NCI-H2227 (cell line): ENCODE measurements around the gene PACSIN2.
"Not testable (repeated sequence)": the region's sequence is repeated elsewhere in the genome, so short reads cannot be mapped to it uniquely, and the experiment has no call there.

Source experiments
- DNase-seq: peaks from one replicate; lab custom pipeline; 2025; ENCODE audit not compliant: unreplicated experiment; lab: John Stamatoyannopoulos, UW

Gene PACSIN2

DNA sequence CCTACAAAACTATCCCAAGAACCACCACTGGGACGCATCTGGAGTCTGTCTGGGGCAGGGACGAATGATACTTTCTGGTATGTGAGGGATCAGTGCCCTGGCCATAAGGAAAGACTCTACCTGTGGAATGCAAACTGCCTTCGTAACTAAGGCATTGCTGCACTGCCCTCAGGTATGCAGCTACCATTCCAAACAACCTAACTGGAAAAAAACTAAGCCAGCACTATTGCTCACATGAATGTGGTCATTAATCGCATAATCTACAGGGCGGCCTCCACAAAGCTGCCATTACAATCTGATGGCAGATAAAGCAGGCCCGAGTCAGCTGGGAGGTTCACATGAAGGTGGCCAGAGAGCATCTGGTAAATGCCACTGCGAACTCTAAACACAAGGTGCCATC lies 3.9 kb downstream of the PACSIN2 start:
- DNase-seq = no peak

DNA sequence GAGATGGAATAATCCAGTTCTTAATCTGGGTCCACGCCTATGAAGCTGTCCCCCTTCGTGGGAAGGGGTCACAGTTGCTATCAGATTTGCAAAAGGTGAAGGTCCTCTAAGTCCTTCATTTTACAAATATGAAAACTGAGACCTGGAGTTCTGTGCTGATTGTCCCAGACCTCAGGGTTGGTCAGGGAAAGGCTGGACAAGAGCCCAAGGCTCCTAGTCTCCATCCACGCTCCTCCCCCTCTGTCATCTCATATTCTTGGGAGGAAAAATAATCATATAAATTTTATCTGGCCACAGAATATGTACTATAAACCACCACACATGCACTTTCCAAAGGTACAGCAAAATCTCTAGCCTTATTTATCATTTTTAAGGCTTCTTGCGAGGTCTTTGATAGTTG lies 5.5 kb downstream of the PACSIN2 start:
- no peak for DNase-seq

DNA sequence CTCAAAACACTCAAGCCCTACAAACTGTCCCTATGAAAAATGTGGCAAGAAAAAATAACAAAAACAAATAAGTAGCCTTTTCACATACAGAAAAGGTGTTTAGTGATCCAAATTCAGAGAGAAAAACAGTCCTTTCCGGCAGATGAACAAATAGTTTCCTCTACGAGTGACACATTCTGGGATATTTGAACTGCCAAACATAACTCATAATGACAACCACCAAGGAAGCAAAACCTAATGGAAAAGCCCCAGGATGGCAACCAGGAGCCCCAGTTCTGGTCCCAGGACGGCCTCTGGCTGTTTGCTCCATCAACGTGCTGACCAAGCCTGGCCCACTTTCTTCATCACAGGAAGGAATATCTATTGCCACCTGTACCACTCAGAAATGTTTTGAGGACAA lies 6.0 kb downstream of the PACSIN2 start:
- DNase-seq = no peak

DNA sequence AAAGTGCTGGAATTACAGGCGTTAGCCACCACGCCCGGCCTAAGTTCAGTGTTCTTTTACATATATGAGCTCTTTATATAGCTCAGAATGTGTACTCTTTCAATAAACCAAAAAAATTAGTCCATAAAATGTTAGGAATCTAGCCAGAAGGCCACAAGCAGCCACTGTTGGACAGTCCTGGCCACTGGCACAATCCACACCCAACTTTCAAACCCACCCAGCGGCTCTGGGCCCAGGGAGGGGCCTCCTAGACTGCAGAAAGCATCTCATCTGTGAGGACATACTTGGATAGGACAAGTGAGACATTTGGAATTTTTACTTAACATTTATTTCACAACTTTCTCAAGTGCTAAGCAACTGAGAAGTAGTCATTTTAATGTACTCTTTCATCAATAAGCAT lies 6.4 kb downstream of the PACSIN2 start:
- no peak for DNase-seq

DNA sequence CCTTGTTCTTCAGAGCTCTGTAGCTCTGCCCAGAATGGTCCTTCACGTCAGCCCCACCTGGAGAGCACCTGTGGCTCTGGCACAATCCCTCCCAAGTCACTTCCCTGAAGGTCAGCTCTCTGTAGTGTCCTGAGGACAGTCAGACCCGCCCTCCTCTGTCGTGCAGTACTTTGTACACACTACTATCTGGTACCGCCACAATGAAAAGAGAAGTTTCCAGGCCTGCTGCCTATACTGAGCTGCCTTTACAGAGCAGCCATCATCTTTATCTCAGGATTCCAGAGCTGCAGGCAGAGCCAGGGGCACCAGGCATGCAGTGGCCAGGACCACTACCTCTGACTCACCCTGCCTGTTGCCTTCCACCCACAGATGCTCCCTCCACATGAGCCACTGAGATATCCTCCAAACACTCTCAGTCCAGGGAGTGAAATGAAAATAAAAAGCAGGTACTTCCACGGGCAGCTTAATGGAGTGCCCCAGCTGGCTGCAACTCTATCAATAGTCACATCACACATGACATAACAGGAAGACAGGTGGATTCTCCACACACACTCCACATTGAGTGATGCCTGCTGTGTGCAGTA lies 7.3 kb downstream of the PACSIN2 start:
- DNase-seq = no peak

DNA sequence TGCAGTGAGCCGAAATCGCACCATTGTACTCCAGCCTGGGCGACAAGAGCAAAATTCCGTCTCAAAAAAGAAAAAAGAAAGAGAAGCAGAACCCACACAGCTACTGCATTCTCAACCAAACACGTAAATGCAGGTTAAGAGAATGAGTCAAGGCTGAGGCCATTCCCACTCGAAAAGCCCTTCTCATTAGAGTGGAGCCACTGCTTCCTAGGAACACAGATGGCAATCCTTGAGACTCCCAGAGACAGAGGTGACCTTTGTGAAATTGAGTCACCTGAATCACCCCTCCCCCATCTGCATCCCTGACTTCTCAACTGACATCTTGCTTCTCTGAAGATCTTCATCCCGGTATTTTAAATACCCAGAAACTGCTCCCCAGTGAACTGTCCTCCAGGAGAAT lies 8.2 kb downstream of the PACSIN2 start:
- DNase-seq = no peak

DNA sequence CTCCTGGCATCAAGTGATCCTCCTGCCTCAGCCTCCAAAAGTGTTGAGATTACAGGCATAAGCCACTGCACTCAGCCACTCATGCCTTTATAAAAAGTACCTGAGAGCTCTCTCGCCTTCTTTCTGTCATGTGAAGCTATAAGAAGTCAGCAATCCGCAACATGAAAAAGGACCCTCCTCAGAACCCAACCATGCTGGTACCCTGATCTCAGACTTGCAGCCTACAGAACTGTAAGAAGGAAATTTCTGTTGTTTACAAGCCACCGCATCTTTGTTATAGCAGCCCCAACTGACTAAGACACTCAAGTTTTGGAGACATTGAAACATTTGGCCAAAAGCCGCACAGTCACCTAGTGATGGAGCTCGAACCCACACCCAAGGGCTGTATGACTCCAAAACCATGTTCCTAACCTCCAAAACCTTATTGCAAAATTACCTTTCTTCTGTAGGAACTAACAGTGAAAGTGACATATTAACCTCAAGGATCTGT lies 8.9 kb downstream of the PACSIN2 start:
- no peak for DNase-seq

DNA sequence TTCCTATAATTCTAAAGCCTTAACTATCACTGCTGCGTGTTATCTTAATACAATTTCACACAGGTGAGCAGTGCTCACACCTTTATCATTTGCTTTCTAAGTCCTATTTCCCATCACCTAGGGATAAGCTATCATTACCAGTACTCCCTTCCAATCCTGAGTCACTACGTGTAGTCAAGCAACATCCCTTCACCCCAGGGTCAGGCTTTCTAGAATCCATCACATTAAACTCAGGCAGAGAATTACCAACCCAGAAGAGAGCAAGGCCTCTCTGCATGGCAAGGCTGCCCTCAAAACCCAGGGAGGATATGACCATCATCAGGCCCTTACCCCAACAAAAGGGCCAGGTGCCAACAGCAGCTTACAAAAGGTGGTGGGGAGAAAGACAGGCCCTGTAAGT lies 9.8 kb downstream of the PACSIN2 start:
- DNase-seq = no peak

DNA sequence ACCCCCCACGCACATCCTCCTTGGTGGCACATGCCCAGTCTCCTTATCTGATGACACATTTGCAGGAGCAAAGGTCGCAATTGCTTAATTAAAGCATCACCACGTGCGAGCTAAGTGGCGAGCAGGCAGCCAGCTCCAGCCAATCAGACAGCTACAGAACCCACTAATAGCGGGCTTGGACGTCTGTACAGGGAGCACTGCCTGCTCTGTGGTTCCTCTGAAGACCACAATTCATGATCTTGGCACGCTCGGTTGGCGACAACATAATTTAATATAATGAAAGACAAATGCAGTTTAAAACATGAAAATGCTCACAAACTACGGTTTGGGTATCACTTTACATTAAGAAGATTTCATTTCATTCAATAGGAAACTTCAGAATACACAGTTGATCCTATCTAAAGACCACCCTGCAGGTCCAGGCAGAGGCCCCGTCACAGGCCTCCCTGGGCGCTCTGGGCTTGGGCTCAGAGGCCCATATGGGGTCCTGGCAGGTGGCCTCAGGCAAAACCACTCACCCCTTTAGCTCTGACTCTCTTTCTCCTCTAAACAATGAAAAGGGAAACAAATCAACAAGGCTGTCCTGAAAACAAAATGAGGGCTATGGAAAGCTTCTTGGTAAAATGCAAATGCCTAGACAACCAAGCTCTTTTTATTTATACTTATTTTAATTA lies 10.4 kb downstream of the PACSIN2 start:
- no peak for DNase-seq

DNA sequence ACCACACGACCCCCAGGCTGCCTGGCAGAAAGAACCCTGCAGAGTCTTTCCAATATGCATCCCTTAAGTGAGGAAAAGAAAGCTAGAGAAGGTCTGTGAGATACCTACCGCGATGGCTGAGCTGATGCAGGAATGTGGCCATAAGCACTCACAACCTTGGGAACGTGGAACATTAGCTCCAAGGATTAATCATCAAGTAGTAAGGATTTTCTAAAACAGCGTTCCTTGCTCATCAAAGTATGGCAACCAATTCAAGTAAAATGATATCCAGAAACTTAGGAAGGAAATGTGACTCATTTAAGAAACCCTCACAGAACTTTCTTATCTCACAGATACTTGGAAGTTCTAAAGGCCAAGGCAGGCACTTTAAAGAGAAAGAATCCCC lies 12.8 kb downstream of the PACSIN2 start:
- no peak for DNase-seq

DNA sequence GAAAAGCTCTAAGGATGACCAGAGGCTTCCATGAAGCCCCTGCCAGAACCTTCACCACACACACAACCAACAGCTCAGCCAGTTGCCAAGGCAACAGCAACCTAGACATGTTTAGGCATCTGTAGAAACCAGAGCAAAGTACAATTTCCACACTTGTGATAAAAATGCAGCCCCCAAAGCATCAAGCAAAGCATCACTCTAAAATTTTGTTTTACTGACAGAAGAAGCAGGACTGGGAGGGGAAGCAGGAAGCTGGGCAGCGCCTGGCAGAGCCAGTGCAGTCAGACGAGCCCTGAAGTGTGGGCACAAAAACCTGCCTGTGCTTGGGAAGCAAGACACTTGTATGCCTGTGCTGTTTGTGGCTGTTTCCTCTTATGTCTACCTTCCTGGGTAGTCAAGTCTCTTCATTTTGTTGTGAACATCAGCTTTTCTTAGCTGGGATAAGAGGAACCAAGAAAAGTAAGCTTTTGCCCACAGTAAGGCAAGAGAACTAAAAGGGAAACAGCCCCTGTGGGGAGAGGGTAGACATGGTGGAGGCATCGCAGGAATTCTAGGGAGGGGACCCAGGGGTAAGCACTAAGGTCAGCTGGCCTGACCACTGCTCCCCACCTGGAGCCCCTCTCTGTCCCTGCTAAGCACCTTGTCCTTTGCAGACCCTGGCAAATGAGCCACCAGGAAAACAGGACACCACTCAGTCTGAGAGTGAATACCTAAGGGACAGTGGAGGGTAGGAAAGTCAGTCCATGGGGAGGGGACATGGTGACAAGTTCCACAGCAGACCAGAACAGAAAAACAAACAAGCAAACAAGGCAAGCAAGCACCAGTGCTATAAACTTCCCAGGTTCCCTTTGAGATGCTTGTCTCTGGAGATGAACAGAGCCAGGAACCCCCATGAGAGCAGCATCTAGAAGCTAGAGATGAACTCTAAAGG lies 13.4 kb downstream of the PACSIN2 start:
- no peak for DNase-seq

DNA sequence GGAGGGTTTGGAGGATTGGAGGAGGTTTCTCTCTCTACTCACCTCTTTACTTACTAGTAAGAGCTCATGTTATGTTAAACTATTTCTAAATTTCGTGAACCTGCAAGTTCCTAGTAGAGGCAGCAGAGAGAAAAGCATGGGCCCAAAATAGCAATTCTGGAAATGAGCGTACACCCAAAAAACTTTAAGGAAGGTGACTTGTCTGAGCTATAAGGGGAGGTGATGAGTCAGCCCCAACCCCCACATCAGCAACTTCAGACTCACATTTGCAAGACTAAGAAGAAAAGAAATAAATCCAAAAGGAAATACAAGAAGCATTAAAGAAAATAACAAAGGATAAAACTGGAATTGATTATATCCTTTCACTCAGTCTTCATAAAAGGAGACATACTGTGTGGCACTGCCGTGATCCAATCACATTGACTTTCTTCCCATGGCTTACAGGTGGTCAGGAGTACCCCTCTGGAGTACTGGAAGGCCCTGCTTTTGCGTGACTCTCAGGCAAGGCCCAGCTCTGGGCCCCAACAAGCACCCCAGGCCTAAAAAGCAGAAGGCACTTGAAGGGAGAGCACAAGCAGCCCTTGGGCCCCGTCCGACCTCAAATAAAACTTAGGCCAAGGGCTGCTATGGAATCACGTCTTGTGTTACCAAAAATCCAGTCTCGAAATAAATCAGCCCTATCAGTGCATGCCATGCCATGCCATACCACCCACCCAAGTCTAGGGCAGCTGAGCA lies 14.3 kb downstream of the PACSIN2 start:
- no peak for DNase-seq

DNA sequence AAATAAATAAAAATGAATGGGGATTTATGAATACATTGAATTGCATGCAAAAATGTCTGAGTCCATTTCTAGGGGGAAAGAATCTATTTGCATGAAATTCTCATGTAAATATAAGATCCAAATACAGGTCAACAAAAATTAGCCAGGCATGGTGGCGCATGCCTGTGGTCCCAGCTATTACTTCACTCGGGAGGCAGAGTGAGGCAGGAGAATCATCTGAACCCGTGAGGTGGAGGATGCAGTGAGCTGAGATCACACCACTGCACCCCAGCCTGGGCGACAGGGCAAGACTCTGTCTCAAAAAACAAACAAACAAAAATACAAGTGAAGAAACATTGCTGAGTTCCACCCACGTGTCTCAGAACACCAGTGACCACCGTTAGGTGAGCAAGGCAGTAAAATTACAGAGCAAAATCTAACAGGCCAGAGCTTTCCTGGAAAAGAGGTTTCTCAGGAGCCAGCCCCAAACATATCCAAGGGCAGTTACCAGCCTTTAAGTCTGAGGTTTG lies 17.3 kb downstream of the PACSIN2 start:
- no peak for DNase-seq

DNA sequence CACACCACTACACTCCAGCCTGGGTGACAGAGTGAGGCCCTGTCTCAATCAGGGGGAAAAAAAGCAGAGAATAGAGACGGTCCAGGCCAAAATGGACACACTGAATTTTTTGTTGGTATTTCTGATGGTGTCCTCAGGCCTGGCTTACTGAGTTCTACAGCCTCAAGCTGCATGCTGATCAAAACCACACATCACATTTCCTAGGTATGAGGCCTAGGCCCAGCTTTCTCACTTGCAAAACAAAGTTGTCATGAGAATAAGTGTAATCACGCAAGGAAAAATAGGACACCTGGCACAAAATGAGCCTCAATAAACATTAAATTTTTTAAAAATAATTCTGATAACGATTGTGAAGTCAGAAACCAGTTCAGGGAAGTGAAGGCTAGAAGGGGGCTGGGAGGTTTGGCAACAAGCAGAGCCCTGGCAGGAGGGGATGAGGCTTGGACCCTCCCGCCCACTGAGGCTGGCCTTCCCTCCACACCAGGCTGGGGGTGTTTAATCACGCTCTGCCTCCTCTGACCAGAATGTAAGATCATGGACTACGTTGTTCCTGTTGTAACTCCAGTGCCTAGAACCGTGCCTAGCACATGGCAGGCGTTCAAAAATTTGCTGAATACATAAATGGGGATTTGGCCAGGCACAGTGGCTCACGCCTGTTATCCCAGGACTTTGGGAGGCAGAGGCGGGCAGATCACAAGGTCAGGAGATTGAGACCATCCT lies 18.1 kb downstream of the PACSIN2 start:
- DNase-seq = no peak

DNA sequence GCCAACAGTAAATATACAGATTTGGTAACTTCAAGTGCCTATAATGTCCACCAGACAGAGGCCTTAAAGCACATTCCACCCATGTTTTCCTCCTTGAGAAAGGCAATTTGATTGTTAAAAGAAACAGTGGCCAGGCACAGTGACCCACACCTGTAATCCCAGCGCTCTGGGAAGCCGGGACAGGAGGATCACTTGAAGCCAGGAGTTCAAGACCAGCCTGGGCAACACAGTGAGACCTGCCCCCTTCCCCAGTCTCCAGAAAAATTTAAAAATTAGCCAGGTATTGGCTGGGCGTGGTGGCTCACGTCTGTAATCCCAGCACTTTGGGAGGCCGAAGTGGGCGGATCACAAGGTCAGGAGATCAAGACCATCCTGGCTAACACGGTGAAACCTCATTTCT lies 19.3 kb downstream of the PACSIN2 start:
- DNase-seq = not testable (repeated sequence)

DNA sequence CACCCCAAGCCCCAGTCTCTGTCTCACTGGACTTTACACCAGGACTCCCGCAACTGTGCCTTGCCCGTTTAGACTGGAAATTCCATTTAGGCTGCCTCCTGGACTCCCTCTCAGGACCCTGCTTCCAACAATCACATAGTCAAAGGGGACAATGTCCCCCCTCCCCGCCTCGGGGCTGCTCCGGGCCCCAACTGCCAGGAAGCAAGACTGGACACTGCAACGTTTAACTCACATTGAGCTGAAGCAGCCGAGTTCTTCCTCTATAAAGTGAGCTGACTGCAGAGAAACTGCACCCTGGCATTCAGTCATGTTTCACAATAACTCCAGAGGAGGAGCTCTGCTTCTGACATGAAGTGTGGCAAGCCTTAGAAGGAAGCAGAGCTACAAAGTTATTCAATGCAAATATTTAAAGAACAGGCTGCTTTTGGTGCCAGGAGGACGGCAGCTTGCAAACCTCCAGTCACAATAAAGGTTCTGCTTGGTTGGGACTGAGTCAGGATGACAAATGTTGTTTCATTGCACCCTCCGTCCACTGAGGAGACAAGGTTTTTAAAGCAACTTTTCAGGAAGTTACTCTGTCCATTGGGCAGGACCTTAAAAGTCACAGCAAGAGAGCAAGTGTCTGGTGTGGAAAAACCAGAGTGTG lies 19.9 kb downstream of the PACSIN2 start:
- no peak for DNase-seq

DNA sequence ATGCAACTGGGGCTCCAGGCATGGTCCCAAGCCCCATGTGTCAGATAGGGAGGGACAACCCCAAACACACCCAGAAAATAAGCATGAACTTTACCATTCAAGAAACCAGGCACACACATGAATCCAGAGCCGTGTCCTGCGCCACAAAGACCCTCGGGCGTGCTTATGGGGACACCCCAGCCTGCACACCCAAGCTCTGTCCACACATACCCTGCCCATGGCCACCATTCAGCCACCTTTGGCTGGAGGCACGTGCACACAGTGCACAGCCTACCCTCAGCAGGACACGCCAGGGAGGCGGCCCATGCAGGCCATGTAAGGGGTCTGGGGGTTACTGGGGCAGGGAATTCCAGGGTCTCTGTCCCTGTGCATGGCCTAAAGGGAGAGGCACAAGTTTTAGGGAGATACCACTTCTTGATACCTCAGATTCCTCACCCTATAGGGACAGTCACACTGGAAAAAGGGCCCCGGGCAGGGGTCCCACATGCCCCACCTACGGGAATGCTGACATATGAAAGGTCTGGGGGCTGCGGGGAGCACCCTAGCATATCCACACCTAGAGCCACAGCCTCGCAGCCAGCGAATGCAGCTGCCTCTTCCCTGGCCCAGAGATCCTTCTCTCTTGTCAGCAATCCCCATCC lies 20.6 kb downstream of the PACSIN2 start:
- DNase-seq = no peak

DNA sequence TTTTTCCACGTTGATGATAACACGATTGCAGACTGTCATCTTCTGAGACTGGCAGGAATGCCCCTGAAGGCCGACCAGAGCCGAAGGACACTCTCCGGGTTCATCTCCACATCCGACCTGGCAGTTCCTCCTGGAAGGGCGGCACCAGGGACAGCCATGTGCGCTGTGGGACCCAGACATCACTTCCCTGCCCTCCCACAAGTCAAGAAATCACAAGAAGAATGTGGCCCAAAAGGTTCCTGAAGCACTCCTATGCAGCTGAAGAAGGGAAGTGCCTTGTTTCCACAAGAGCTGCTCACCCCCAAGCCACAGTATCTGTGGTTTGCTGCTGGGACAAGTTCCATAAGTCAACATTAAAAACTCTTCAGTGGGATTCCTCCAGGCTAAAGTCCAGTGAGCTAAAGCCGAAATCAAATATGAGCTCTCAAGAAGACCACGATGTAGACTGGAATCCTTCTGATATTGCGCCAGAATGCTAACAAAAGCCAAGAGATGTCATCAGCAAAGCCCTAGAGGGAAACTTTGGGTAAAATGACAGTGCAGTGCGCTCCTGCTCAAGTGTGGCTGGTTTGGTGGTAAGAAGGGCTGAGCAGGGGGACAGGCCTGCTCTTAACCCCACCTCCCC lies 21.2 kb downstream of the PACSIN2 start:
- DNase-seq = no peak

DNA sequence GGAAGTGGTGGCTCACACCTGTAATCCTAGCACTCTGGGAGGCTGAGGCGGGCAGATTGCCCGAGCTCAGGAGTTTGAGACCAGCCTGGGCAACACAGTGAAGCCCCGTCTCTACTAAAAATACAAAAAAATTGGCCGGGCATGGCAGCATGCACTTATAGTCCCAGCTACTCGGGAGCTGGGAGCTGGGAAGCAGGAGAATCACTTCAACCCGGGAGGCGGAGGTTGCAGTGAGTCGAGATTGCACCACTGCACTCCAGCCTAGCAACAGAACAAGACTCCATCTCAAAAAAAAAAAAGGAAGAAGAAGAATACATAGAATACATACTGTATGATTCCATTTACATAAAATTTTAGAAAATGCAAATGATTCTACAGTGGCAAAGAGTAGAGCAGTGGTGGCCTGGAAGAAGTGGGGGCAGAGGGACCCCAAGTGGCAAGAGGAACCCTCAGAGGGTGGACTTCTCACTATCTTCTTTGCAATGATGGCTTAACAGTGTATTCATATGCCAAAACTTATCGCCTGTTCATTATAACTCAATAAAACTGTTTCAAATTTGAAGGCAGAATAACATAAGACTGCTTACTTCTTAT lies 22.0 kb downstream of the PACSIN2 start:
- no peak for DNase-seq
